ENCODE data around the gene PARN. TPM values are rescaled to one million over a fixed set of nuclear protein-coding genes. Genes with fewer than 3 reads are reported as not detected.

Gene PARN
- total and polyA plus RNA-seq, 2 of the 8 experiments (the other 6 are each of a cell fraction or from before 2014, with no cell fraction given) = 24.5 to 44.6 TPM

GRCh38 chr16:14386115-14386514, 243.9 kb downstream of the PARN start:
- Histone ChIP-seq H2BK15ac (ENCODE audit: low read length) (no peak overlapping the region), H4K8ac (ENCODE audit: extremely low read depth, insufficient read depth, low read length) (no peak overlapping the region), H3K79me2 (ENCODE audit: control insufficient read depth in 1 of 2, insufficient read depth in 2 of 2, low read length in 2 of 2) (no peaks in the 10 kb centered on the region), H3K79me1 (ENCODE audit: low read depth, low read length) (no peaks in the 10 kb centered on the region), H3K9ac (replicated peaks in 1 of 4; ENCODE audit: extremely low read depth in 1 of 4, low read depth in 3 of 4, low read length in 3 of 4) (no peak overlapping the region), H2BK20ac (ENCODE audit: low read length) (no peak overlapping the region), H4K20me1 (replicated peaks in 1 of 2; ENCODE audit: control insufficient read depth in 1 of 2, insufficient read depth in 2 of 2, low read length in 2 of 2) (no peaks in the 10 kb centered on the region), H3K27me3 (replicated peaks in 1 of 4; ENCODE audit: control insufficient read depth in 3 of 4, extremely low read depth in 1 of 4, insufficient read depth in 3 of 4, low read length in 3 of 4) (no peaks in the 10 kb centered on the region), H2AK5ac (ENCODE audit: low read depth, low read length) (no peak overlapping the region), H3K4ac (replicated peaks; ENCODE audit: insufficient read length, low read depth, low read length) (no peak overlapping the region), H3K4me2 (ENCODE audit: insufficient read depth in 1 of 2, low read depth in 2 of 2, low read length in 2 of 2) (no peak overlapping the region), H3K36me3 (ENCODE audit: control insufficient read depth in 2 of 4, insufficient read depth in 4 of 4, low read length in 3 of 4) (no peaks in the 10 kb centered on the region), H3K23me2 (ENCODE audit: low read depth, low read length) (no peaks in the 10 kb centered on the region; the same call in 1 of the 2 replicates), H3K4me3 (ENCODE audit: extremely low read depth in 1 of 4, insufficient read depth in 2 of 4, low read depth in 3 of 4, low read length in 4 of 4) (no peak overlapping the region), H3K9me3 (ENCODE audit: insufficient read depth in 2 of 2, low read depth in 1 of 2, low read length in 1 of 2) (no peaks in the 10 kb centered on the region), H2BK12ac (ENCODE audit: low read depth, low read length) (no peak overlapping the region), H4K91ac (replicated peaks; ENCODE audit: insufficient read length, low read length) (no peak overlapping the region), H3K14ac (ENCODE audit: insufficient read length) (no peak overlapping the region), H2AFZ (ENCODE audit: low read length) (no peak overlapping the region), H2BK120ac (replicated peaks; ENCODE audit: low read depth, low read length) (no peak overlapping the region), H3K56ac (replicated peaks; ENCODE audit: insufficient read length, low read depth, low read length) (no peak overlapping the region), H3K18ac (ENCODE audit: extremely low read depth, low read length) (no peak overlapping the region), H2BK5ac (ENCODE audit: low read depth, low read length) (no peak overlapping the region), H3K23ac (ENCODE audit: insufficient read length) (no peak overlapping the region), H3K27ac (ENCODE audit: low read depth, low read length) (no peak overlapping the region), H4K5ac (ENCODE audit: insufficient read length, low read depth, low read length) (no peak overlapping the region), H3K4me1 (replicated peaks in 1 of 4; ENCODE audit: control insufficient read depth in 3 of 4, insufficient read depth in 4 of 4, low read length in 3 of 4) (no peaks in the 10 kb centered on the region)
- CTCF ChIA-PET (ENCODE audit: partially characterized antibody) = no interaction called here
- no peak for DNase-seq (ENCODE audit: low read depth in 1 of 2, low spot score in 2 of 2)
- FAIRE-seq = no peak
- 92% methylated on average over 3 of the region's 3 CpGs; no CpG with 5 or more reads in 1 of the 2 experiments for WGBS, 2 experiments (ENCODE audit: extremely low coverage in 1 of 2, insufficient coverage in 1 of 2, insufficient read length in 1 of 2, insufficient replicate concordance in 2 of 2, low coverage in 1 of 2, low lambda C conversion rate in 2 of 2, missing lambda C conversion rate in 1 of 2)
- POLR2A ChIA-PET (ENCODE audit: partially characterized antibody) = interaction anchor here (0.7 kb wide), 1 partner anchor 13 kb away, joined by 3 read pairs; no protein-coding TSS in a partner anchor
- TF ChIP-seq TEAD4 (IDR thresholded peaks at IDR 0.05; ENCODE audit: low read depth, low read length) (no peak), CEBPB (IDR thresholded peaks at IDR 0.05; ENCODE audit: low read depth, low read length) (peak; percentile 39; the same call in 1 of the 2 replicates)

Small RNA genes lying within 50 kb of the gene (small RNA-seq; reads per million reads assigned to genes)
- gene RN7SL274P (ENCODE audit: insufficient read depth) (not detected), gene RNU7-125P (ENCODE audit: insufficient read depth) (not detected)

Other genes starting within 250 kb of the PARN start
- gene BFAR, start 2.7 kb upstream of the PARN start, total RNA-seq (2021; fragmentation: NEBNext Ultra II Directional; extraction: Animal tissue kit (Norgen Biotek cat#: 25700)) = 75.5 and 78.2 TPM in 2 replicates
- 48.2 and 56.9 TPM in 2 replicates for gene BFAR, start 2.7 kb upstream of the PARN start, polyA plus RNA-seq (2011; rRNA removed)
- 0.54 and 0.60 TPM in 2 replicates for gene PLA2G10, start 64.0 kb upstream of the PARN start, total RNA-seq (2021; fragmentation: NEBNext Ultra II Directional; extraction: Animal tissue kit (Norgen Biotek cat#: 25700))
- gene PLA2G10, start 64.0 kb upstream of the PARN start, polyA plus RNA-seq (2011; rRNA removed) = 2.2 and 2.4 TPM in 2 replicates
- 8.6 and 10.5 TPM in 2 replicates for gene NPIPA3, start 73.2 kb upstream of the PARN start, total RNA-seq (2021; fragmentation: NEBNext Ultra II Directional; extraction: Animal tissue kit (Norgen Biotek cat#: 25700))
- 0.88 and 2.0 TPM in 2 replicates for gene NPIPA3, start 73.2 kb upstream of the PARN start, polyA plus RNA-seq (2011; rRNA removed)
- gene NPIPA2, start 112.3 kb upstream of the PARN start, total RNA-seq (2021; fragmentation: NEBNext Ultra II Directional; extraction: Animal tissue kit (Norgen Biotek cat#: 25700)) = 16.8 and 17.8 TPM in 2 replicates
- gene NPIPA2, start 112.3 kb upstream of the PARN start, polyA plus RNA-seq (2011; rRNA removed) = 7.6 and 8.9 TPM in 2 replicates
- gene NOMO1, start 203.5 kb upstream of the PARN start, total RNA-seq (2021; fragmentation: NEBNext Ultra II Directional; extraction: Animal tissue kit (Norgen Biotek cat#: 25700)) = 121 and 129 TPM in 2 replicates
- 74.1 and 74.3 TPM in 2 replicates for gene NOMO1, start 203.5 kb upstream of the PARN start, polyA plus RNA-seq (2011; rRNA removed)